Fibroblast of the aortic adventitia (primary cell): ENCODE results near the gene SIGLEC7. TPM values are rescaled to one million over a fixed set of nuclear protein-coding genes. Genes with fewer than 3 reads are reported as not detected.
"Not testable (repeated sequence)": the region's sequence is repeated elsewhere in the genome, so short reads cannot be mapped to it uniquely, and the experiment has no call there.

Experiments used
- DNase-seq: peaks from one replicate; pipeline ENCODE4 v3.0.0-alpha.2; 2010; ENCODE audit warnings: low read depth
- H3K4me3 ChIP-seq: 2 replicates; pipeline ENCODE4 v1.5.1; 2011; ENCODE audit warnings: low read depth, mild to moderate bottlenecking, control low read depth, low read length, moderate library complexity
- total RNA-seq: library from RNA; depleted of rRNA; stranded (reverse); fragments of >200 nt; gene quantifications from 2 replicates; pipeline ENCODE4 v1.2.3, GENCODE V29; 2012; ENCODE audit warnings: low replicate concordance
- TF ChIP-seq, protein P1 (sequence below): IDR thresholded peaks from 2 replicates; pipeline ENCODE4 v1.5.1; 2011; ENCODE audit warnings: mild to moderate bottlenecking, low read length, control low read depth, inconsistent platforms; ENCODE audit not compliant: insufficient read depth

The SIGLEC7 gene
- total RNA-seq, 1 donor = not detected

DNA sequence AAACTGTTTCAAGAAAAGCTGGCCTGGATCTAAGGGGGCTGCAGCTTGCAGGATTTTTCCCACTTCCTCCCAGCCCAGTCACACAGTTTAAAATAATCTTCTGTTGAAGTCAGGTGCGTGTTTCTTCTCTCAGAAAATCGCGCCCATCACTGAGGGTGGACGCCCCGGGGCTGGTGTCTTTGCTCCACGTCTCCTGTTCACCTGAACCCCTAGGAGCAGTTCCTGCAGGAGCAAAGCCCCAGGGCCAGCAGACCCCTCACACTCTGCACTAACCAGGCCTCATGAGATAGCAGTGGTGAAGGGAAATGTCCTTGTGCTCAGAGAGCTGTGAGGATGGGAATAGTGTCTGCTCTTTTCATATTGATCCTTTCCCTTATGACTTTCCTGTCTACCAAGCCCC is 920 bp upstream of the SIGLEC7 start:
- TF ChIP-seq, protein P1, sequence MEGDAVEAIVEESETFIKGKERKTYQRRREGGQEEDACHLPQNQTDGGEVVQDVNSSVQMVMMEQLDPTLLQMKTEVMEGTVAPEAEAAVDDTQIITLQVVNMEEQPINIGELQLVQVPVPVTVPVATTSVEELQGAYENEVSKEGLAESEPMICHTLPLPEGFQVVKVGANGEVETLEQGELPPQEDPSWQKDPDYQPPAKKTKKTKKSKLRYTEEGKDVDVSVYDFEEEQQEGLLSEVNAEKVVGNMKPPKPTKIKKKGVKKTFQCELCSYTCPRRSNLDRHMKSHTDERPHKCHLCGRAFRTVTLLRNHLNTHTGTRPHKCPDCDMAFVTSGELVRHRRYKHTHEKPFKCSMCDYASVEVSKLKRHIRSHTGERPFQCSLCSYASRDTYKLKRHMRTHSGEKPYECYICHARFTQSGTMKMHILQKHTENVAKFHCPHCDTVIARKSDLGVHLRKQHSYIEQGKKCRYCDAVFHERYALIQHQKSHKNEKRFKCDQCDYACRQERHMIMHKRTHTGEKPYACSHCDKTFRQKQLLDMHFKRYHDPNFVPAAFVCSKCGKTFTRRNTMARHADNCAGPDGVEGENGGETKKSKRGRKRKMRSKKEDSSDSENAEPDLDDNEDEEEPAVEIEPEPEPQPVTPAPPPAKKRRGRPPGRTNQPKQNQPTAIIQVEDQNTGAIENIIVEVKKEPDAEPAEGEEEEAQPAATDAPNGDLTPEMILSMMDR = no peak
- no peak for DNase-seq
- H3K4me3 ChIP-seq = no peak overlapping the region

DNA sequence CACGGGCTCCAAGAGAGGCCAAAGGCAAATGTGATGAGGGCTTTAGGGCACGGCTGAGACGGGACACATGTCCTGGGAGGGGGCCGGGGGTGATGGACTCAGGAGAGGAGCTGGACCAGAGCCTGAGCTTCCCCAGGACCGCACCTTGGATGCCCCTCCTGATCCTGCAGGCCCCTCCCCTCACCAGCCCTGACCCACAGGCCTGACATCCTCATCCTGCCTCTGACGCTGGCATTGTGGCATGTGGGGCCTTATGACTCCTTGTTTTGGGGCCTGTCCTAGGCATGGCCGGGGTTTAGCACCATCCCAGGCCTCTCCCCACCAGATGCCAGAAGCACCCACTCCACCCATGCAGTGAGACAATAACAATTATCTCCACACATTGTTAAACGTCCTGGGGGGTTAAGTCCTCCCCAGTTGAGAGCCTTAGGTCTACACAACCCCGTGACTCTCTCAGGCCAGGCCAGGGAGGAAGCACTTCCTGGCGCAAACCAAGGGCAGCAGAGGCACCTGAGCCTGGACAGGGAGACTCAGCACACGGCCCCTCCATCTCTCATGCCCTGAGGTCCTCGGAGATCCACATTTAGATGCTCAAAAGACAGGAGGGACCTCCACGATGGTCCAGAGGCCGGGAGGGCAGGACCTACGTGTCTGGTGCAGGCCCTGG is 841 bp downstream of the SIGLEC7 start:
- DNase-seq, H3K4me3 ChIP-seq: not testable (repeated sequence)

DNA sequence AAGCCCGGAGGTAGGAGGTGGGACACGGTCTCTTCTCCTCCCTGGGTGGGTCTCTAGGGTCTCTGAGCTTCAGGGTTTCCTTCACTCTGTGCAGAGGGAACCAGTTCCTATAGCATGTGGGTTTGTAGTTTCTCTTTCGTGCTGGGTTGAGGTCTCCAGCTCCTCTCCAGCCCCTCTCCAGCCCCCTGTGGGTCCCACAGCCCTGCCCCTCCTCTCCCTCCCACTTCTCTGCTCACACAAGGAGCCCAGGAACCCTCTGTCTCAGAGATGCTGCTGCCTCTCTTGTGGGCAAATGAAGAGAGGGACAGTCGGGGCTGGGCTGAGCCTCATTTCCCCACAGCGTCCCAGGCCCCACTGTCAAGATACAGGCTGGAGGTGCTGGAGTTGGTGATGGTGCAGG is 1.4 kb downstream of the SIGLEC7 start:
- TF ChIP-seq, protein P1 = no peak
- DNase-seq = no peak
- H3K4me3 ChIP-seq = no peak overlapping the region

DNA sequence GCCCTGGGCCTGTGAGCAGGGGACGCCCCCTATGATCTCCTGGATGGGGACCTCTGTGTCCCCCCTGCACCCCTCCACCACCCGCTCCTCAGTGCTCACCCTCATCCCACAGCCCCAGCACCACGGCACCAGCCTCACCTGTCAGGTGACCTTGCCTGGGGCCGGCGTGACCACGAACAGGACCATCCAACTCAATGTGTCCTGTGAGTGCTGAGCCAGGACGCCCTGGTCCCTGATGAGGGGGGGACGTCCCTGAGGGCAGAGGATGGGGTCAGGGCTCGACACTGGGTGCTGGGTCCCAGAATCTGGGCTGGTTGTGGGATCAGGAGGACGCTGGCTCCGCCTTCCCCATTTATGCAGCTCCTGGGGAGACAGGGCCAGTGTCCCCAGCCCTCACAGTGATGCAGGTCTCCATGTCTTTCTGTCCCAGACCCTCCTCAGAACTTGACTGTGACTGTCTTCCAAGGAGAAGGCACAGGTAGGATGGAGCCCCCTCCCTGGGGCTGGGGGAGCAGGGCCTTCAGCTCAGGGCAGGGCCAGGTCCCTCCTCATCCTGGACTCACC is 2.5 kb downstream of the SIGLEC7 start:
- no peak for DNase-seq
- TF ChIP-seq, protein P1 = no peak
- H3K4me3 ChIP-seq = no peak overlapping the region

DNA sequence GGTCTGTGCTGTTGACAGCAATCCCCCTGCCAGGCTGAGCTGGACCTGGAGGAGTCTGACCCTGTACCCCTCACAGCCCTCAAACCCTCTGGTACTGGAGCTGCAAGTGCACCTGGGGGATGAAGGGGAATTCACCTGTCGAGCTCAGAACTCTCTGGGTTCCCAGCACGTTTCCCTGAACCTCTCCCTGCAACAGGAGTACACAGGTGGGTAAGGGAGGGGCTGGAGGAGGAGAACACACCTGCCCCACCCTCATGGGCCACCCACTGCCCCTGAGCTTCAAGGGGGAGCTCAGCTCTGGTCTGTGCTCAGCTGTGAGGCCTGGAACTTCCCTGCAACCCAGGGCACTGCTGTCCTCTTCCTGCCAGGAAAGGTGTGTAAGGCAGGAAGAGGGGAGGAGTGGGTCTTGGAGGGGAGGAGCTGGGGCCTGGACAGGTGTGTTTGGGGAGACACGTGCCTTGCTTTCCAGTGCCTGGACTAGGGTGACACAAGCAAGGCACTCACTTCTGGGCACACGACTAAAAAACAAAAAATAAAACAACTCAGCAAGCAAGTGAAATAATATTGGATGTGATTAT is 3.9 kb downstream of the SIGLEC7 start:
- TF ChIP-seq, protein P1 = no peak
- no peak overlapping the region for H3K4me3 ChIP-seq
- DNase-seq = no peak

DNA sequence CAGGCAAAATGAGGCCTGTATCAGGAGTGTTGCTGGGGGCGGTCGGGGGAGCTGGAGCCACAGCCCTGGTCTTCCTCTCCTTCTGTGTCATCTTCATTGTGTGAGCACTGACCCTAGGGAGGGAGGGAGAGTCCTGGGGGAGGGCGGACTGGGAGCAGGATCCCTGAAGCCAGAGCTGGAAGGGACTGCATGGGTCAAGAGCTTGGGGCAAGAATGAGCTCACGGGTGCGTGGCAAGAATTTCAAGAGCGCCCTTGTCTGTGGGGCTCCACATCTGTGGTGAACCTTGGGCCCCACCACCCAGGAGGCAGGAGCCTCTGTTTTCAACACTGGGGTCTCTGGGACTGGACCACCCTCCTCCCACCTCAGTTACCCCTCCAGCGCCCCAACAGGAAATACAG is 4.7 kb downstream of the SIGLEC7 start:
- no peak overlapping the region for H3K4me3 ChIP-seq
- TF ChIP-seq, protein P1 = no peak
- DNase-seq = no peak

DNA sequence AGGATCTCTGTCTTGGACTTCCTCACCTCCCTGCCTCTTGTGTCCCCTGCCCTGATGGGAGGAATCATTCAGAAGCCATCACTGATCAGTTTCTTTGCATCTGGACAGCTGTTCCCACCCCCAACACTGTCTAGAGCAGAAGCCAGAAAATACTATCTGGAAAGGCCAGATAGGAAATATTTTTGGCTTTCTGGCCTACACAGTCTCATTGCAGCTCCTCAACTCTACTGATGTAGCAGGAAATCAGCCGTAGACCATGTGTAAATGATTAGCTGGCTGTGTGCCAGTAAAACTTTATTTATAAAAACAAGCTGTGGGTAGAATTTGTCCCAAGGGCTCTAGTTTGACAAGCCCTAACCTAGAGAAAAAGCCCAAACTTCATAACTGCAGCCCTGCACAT is 5.6 kb downstream of the SIGLEC7 start:
- DNase-seq = no peak
- no peak overlapping the region for H3K4me3 ChIP-seq
- TF ChIP-seq, protein P1 = no peak
